CD4-positive, alpha-beta T cell (primary cell): ENCODE measurements around the gene TMEM207. TPM values are rescaled to one million over a fixed set of nuclear protein-coding genes. Genes with fewer than 3 reads are reported as not detected.

ENCODE experiments used
- ATAC-seq: fragments of 200-7000 bp; cut with Tn5 transposase; one replicate; pipeline ENCODE4 v1.10.0; 2022; ENCODE audit warnings: mild to moderate bottlenecking; ENCODE audit not compliant: poor library complexity
- CTCF ChIA-PET: fragments of 350-600 bp; sonication (Branson Sonifier 250); formaldehyde crosslinking; loops from one replicate; lab custom pipeline; 2021; ENCODE audit warnings: antibody characterized with exemption, inconsistent platforms; lab: Charles Lee
- POLR2A ChIA-PET: fragments of 350-600 bp; sonication (Branson Sonifier 250); formaldehyde crosslinking; loops from one replicate; lab custom pipeline; 2021; ENCODE audit warnings: antibody characterized with exemption, inconsistent platforms; lab: Charles Lee
- DNase-seq, 14 experiments: peaks; one replicate each; pipeline ENCODE4 v3.0.0-alpha.2; 2013 to 2020; ENCODE audit warnings: mixed read lengths in 2 of 14
- H3K27ac ChIP-seq, 2 donors: one replicate each; pipeline versions ENCODE4 v1.5.1 to v1.7.0; 2013; ENCODE audit warnings: low read length in 2 of 2, low read depth in 1 of 2, mild to moderate bottlenecking in 1 of 2
- H3K27me3 ChIP-seq, 2 experiments: 1 replicate in 1 of 2; 2 replicates in 1 of 2; pipeline versions ENCODE4 v1.6.1 to v1.7.0; 2013; ENCODE audit warnings: low read length in 2 of 2, control low read depth in 1 of 2, mild to moderate bottlenecking in 1 of 2, moderate library complexity in 1 of 2; ENCODE audit not compliant: insufficient read depth in 2 of 2, control insufficient read depth in 1 of 2
- H3K36me3 ChIP-seq: one replicate; pipeline ENCODE4 v1.6.1; 2013; ENCODE audit warnings: low read length, control low read depth; ENCODE audit not compliant: insufficient read depth
- H3K4me1 ChIP-seq: one replicate; pipeline ENCODE4 v1.6.1; 2013; ENCODE audit warnings: low read length, control low read depth; ENCODE audit not compliant: insufficient read depth
- H3K4me3 ChIP-seq: one replicate; pipeline ENCODE4 v1.5.1; 2013; ENCODE audit warnings: mild to moderate bottlenecking, low read length, moderate library complexity
- H3K9me3 ChIP-seq, 2 experiments: 1 replicate in 1 of 2; 2 replicates in 1 of 2; pipeline versions ENCODE4 v1.6.1 to v1.7.0; 2013; ENCODE audit warnings: low read length in 2 of 2, mild to moderate bottlenecking in 2 of 2, control low read depth in 1 of 2, moderate library complexity in 1 of 2; ENCODE audit not compliant: control insufficient read depth in 1 of 2, insufficient read depth in 1 of 2
- H3K27ac Mint-ChIP-seq: one replicate; pipeline ENCODE4 v1.8.0; 2020; ENCODE audit warnings: mixed read lengths
- H3K27me3 Mint-ChIP-seq: one replicate; pipeline ENCODE4 v1.8.0; 2021; ENCODE audit warnings: mixed read lengths
- H3K36me3 Mint-ChIP-seq: one replicate; pipeline ENCODE4 v1.8.0; 2021; ENCODE audit warnings: low read depth, mixed read lengths
- H3K4me1 Mint-ChIP-seq: one replicate; pipeline ENCODE4 v1.8.0; 2021; ENCODE audit warnings: low read depth, mixed read lengths
- H3K4me3 Mint-ChIP-seq: one replicate; pipeline ENCODE4 v1.8.0; 2020; ENCODE audit warnings: mild to moderate bottlenecking, mixed read lengths
- H3K9me3 Mint-ChIP-seq: one replicate; pipeline ENCODE4 v1.8.0; 2020; ENCODE audit warnings: mixed read lengths
- CTCF ChIP-seq: fragments of 200-600 bp; IDR thresholded peaks from one replicate; pipeline ENCODE4 v1.8.0; 2022; ENCODE audit warnings: antibody characterized with exemption, mild to moderate bottlenecking
- intact Hi-C, 2 experiments: fragments of 100-400 bp; cut with DNase I in 1 of 2; cut with micrococcal nuclease in 1 of 2; formaldehyde crosslinking; loops; one replicate each; pipeline versions ENCODE4 v1.15.1 to v1.9.0; 2023 to 2025; cut with DNase I, micrococcal nuclease
- total RNA-seq, 174 experiments: library from RNA in 2 of 174; stranded (reverse) in 2 of 174; gene quantifications; one replicate each; pipeline ENCODE4 v1.2.3 and lab custom pipeline; 2021 to 2026

TMEM207 gene
- total RNA-seq, 2 experiments from 2014 or later: not detected

- Histone ChIP-seq H3K9me3 (no peaks in the 10 kb centered on the region), H3K27ac (no peak overlapping the region), H3K4me3 (no peak overlapping the region), H3K4me1 (no peaks in the 10 kb centered on the region), H3K36me3 (no peaks in the 10 kb centered on the region), H3K27me3 (no peaks in the 10 kb centered on the region)
- H3K9me3 Mint-ChIP-seq: no peaks in the 10 kb centered on the region
- intact Hi-C loops: no loop called here
- no peak for TF ChIP-seq CTCF
- no peaks in the 10 kb centered on the region for H3K4me1 Mint-ChIP-seq
- H3K4me3 Mint-ChIP-seq: no peak overlapping the region
- no peak overlapping the region for H3K27ac Mint-ChIP-seq
- POLR2A ChIA-PET: no interaction called here
- peaks cover 13% of the 10 kb centered on the region for H3K27me3 Mint-ChIP-seq
- H3K36me3 Mint-ChIP-seq: no peaks in the 10 kb centered on the region
- CTCF ChIA-PET: no interaction called here
- ATAC-seq (no peak), DNase-seq (no peak)
Observed at GRCh38 chr3:190404715-190405114, 45.0 kb downstream of the TMEM207 start.

GRCh38 chr3:190401963-190402362 is 47.7 kb downstream of the TMEM207 start:
- Mint-ChIP-seq H3K27me3 (peaks cover 19% of the 10 kb centered on the region), H3K4me3 (no peak overlapping the region), H3K4me1 (no peaks in the 10 kb centered on the region), H3K27ac (no peak overlapping the region), H3K9me3 (no peaks in the 10 kb centered on the region), H3K36me3 (no peaks in the 10 kb centered on the region)
- Histone ChIP-seq H3K27me3 (no peaks in the 10 kb centered on the region), H3K36me3 (no peaks in the 10 kb centered on the region), H3K27ac (no peak overlapping the region), H3K4me3 (no peak overlapping the region), H3K9me3 (no peaks in the 10 kb centered on the region), H3K4me1 (no peaks in the 10 kb centered on the region)
- CTCF ChIA-PET: no interaction called here
- DNase-seq: no peak
- intact Hi-C loops: no loop called here
- no peak for ATAC-seq
- POLR2A ChIA-PET: no interaction called here
- no peak for TF ChIP-seq CTCF

GRCh38 chr3:190399677-190400076 is 50.0 kb downstream of the TMEM207 start:
- POLR2A ChIA-PET: no interaction called here
- Mint-ChIP-seq H3K9me3 (no peaks in the 10 kb centered on the region), H3K4me1 (no peaks in the 10 kb centered on the region), H3K27ac (no peak overlapping the region), H3K27me3 (peaks cover 19% of the 10 kb centered on the region), H3K4me3 (no peak overlapping the region), H3K36me3 (no peaks in the 10 kb centered on the region)
- CTCF ChIA-PET: no interaction called here
- ATAC-seq (no peak), DNase-seq (no peak)
- Histone ChIP-seq H3K4me3 (no peak overlapping the region), H3K4me1 (no peaks in the 10 kb centered on the region), H3K27me3 (no peaks in the 10 kb centered on the region), H3K27ac (no peak overlapping the region), H3K36me3 (no peaks in the 10 kb centered on the region), H3K9me3 (no peaks in the 10 kb centered on the region)
- no peak for TF ChIP-seq CTCF
- intact Hi-C loops: no loop called here
